GM12872 (cell line): ENCODE measurements around the gene LHPP.

Source experiments
- CTCF ChIP-seq: IDR thresholded peaks from 3 replicates; pipeline ENCODE4 v1.5.1; 2011; ENCODE audit warnings: low read depth, mild to moderate bottlenecking, low read length, moderate library complexity; ENCODE audit not compliant: insufficient read depth

LHPP gene

GRCh38 chr10:124450012-124450782, 11.4 kb upstream of the LHPP start, which contains the start of gene NKX1-2:
Gene NKX1-2 (minus strand): TSS chr10:124450035. CDS start chr10:124449943, 92 bp downstream.
- no peak for TF ChIP-seq CTCF

- no peak for TF ChIP-seq CTCF
Observed at GRCh38 chr10:124450783-124451057, 10.9 kb upstream of the LHPP start.

GRCh38 chr10:124451276-124451675, 10.3 kb upstream of the LHPP start:
- no peak for TF ChIP-seq CTCF

GRCh38 chr10:124453960-124454610, 7.5 kb upstream of the LHPP start:
- TF ChIP-seq CTCF: no peak

- no peak for TF ChIP-seq CTCF
Observed at GRCh38 chr10:124455441-124455840, 6.2 kb upstream of the LHPP start.

- no peak for TF ChIP-seq CTCF
Observed at GRCh38 chr10:124458473-124458872, 3.1 kb upstream of the LHPP start.

GRCh38 chr10:124458889-124459288, 2.7 kb upstream of the LHPP start:
- TF ChIP-seq CTCF: no peak
